Trophoblast cell (in vitro differentiated cells and primary cell): ENCODE measurements around the gene CAMSAP1.

Source experiments
- DNase-seq, 2 donors: peaks; one replicate each; pipeline ENCODE4 v3.0.0-alpha.2; 2016
- H2AFZ ChIP-seq: 2 replicates; pipeline ENCODE4 v1.6.1; 2013; ENCODE audit warnings: low read length, moderate library complexity, mild to moderate bottlenecking; ENCODE audit not compliant: insufficient read depth, poor library complexity
- H2AK5ac ChIP-seq: 2 replicates; pipeline ENCODE4 v1.6.1; 2013; ENCODE audit warnings: mild to moderate bottlenecking, low read length
- H2BK120ac ChIP-seq: 2 replicates; pipeline ENCODE4 v1.6.1; 2013; ENCODE audit warnings: low read length, mild to moderate bottlenecking, moderate library complexity; ENCODE audit not compliant: insufficient read depth, poor library complexity
- H2BK12ac ChIP-seq: 2 replicates; pipeline ENCODE4 v1.6.1; 2013; ENCODE audit warnings: mild to moderate bottlenecking, low read length, moderate library complexity
- H2BK5ac ChIP-seq: 2 replicates; pipeline ENCODE4 v1.6.1; 2013; ENCODE audit warnings: low read length, low read depth, moderate library complexity, mild to moderate bottlenecking; ENCODE audit not compliant: poor library complexity
- H3K14ac ChIP-seq: 2 replicates; pipeline ENCODE4 v1.6.1; 2013; ENCODE audit warnings: mild to moderate bottlenecking, low read length
- H3K18ac ChIP-seq: 2 replicates; pipeline ENCODE4 v1.6.1; 2013; ENCODE audit warnings: mild to moderate bottlenecking, low read length
- H3K23ac ChIP-seq: 2 replicates; pipeline ENCODE4 v1.6.1; 2013; ENCODE audit warnings: low read length
- H3K27ac ChIP-seq: 2 replicates; pipeline ENCODE4 v1.5.1; 2013; ENCODE audit warnings: low read depth, mild to moderate bottlenecking, inconsistent platforms, low read length, moderate library complexity
- H3K27me3 ChIP-seq: 2 replicates; pipeline ENCODE4 v1.6.1; 2013; ENCODE audit warnings: inconsistent platforms, mild to moderate bottlenecking, low read length, moderate library complexity; ENCODE audit not compliant: insufficient read depth
- H3K36me3 ChIP-seq, 2 experiments: 1 replicate in 1 of 2; 2 replicates in 1 of 2; pipeline ENCODE4 v1.6.1; 2013; ENCODE audit warnings: low read length in 2 of 2, mild to moderate bottlenecking in 2 of 2, moderate library complexity in 1 of 2; ENCODE audit not compliant: insufficient read depth in 2 of 2, control insufficient read depth in 1 of 2
- H3K4ac ChIP-seq: 2 replicates; pipeline ENCODE4 v1.6.1; 2013; ENCODE audit warnings: low read depth, mild to moderate bottlenecking, low read length, moderate library complexity
- H3K4me1 ChIP-seq, 2 experiments: 1 replicate in 1 of 2; 2 replicates in 1 of 2; pipeline ENCODE4 v1.6.1; 2013; ENCODE audit warnings: low read length in 2 of 2, mild to moderate bottlenecking in 2 of 2, moderate library complexity in 1 of 2; ENCODE audit not compliant: insufficient read depth in 2 of 2, control insufficient read depth in 1 of 2
- H3K4me2 ChIP-seq: 2 replicates; pipeline ENCODE4 v1.6.1; 2013; ENCODE audit warnings: inconsistent platforms, mild to moderate bottlenecking, low read length, moderate library complexity
- H3K4me3 ChIP-seq: 2 replicates; pipeline ENCODE4 v1.5.1; 2013; ENCODE audit warnings: mild to moderate bottlenecking, low read depth, low read length, inconsistent platforms
- H3K79me1 ChIP-seq: one replicate; pipeline ENCODE4 v1.6.1; 2013; ENCODE audit warnings: low read length
- H3K79me2 ChIP-seq: 2 replicates; pipeline ENCODE4 v1.6.1; 2013; ENCODE audit warnings: low read length, mild to moderate bottlenecking; ENCODE audit not compliant: control insufficient read depth, insufficient read depth, poor library complexity
- H3K9ac ChIP-seq: 2 replicates; pipeline ENCODE4 v1.6.1; 2013; ENCODE audit warnings: mild to moderate bottlenecking, low read length
- H3K9me3 ChIP-seq: 2 replicates; pipeline ENCODE4 v1.6.1; 2013; ENCODE audit warnings: low read depth, mild to moderate bottlenecking, control low read depth, inconsistent platforms, low read length; ENCODE audit not compliant: insufficient read depth
- H4K12ac ChIP-seq: 2 replicates; pipeline ENCODE4 v1.6.1; 2013; ENCODE audit warnings: low read depth, mild to moderate bottlenecking, low read length, moderate library complexity
- H4K8ac ChIP-seq: 2 replicates; pipeline ENCODE4 v1.6.1; 2013; ENCODE audit warnings: low read depth, mild to moderate bottlenecking, low read length, moderate library complexity
- H4K91ac ChIP-seq: one replicate; pipeline ENCODE4 v1.6.1; 2013; ENCODE audit warnings: low read depth, mild to moderate bottlenecking, low read length, moderate library complexity
- WGBS: extraction: QIAGEN DNeasy Blood & Tissue Kit; methylation state at CpG from one replicate; pipeline ENCODE4 v1.1.7; 2013; ENCODE audit warnings: missing lambda C conversion rate; ENCODE audit not compliant: insufficient read length, insufficient coverage; ENCODE audit errors: extremely low coverage; 5-methylcytosine and 5-hydroxymethylcytosine counted together

The CAMSAP1 gene

GRCh38 chr9:135933114-135933513 is 25.8 kb upstream of the CAMSAP1 start:
- no peaks in the 10 kb centered on the region for H3K79me2 ChIP-seq
- H4K8ac ChIP-seq, result no peak overlapping the region
- H3K23ac ChIP-seq, result no peak overlapping the region
- no peak overlapping the region for H3K14ac ChIP-seq
- H3K79me1 ChIP-seq, result no peaks in the 10 kb centered on the region
- no peak overlapping the region for H3K4me3 ChIP-seq
- no peak overlapping the region for H3K4me2 ChIP-seq
- H3K4ac ChIP-seq, result no peak overlapping the region
- no peak overlapping the region for H4K91ac ChIP-seq
- H4K12ac ChIP-seq, result no peak overlapping the region
- no peaks in the 10 kb centered on the region for H3K27me3 ChIP-seq
- no peaks in the 10 kb centered on the region for H3K4me1 ChIP-seq
- H2AFZ ChIP-seq, result no peak overlapping the region
- no peak overlapping the region for H2BK12ac ChIP-seq
- DNase-seq, result no peak
- no peak overlapping the region for H3K18ac ChIP-seq
- H3K9ac ChIP-seq, result no peak overlapping the region
- no peak overlapping the region for H3K27ac ChIP-seq
- no peak overlapping the region for H2BK5ac ChIP-seq
- H2AK5ac ChIP-seq, result no peak overlapping the region
- H3K9me3 ChIP-seq, result peaks cover 2% of the 10 kb centered on the region
- H2BK120ac ChIP-seq, result no peak overlapping the region
- H3K36me3 ChIP-seq, result peaks cover 41 to 51% of the 10 kb centered on the region in 2 experiments
- no CpG with 5 or more reads among the region's 13 CpGs for WGBS

DNA sequence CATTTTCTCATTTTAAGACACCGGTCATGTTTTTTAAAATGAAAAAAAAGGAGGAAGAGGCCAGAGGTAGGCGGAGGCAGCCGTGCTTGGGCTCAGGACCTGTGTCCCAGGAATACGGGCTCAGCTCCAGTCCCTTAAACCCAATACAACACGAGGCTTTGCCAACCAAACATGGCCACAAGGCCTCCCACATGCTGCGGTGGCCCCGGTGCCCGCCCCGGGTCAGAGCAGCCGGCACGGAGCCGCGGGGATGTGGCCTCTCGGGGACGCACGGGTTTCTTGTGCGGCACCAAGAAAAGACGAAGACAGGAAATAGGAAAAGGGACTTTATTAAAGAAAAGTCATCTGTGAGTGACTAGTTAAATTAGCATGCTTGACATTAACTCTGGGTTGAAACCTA is 25.3 kb upstream of the CAMSAP1 start:
- H3K27me3 ChIP-seq, result no peaks in the 10 kb centered on the region
- no peak overlapping the region for H3K23ac ChIP-seq
- no CpG with 5 or more reads among the region's 18 CpGs for WGBS
- H3K9me3 ChIP-seq, result peaks cover 2% of the 10 kb centered on the region
- H3K27ac ChIP-seq, result no peak overlapping the region
- H2BK12ac ChIP-seq, result no peak overlapping the region
- H3K4me1 ChIP-seq, result no peaks in the 10 kb centered on the region
- H4K12ac ChIP-seq, result no peak overlapping the region
- no peak overlapping the region for H3K4me3 ChIP-seq
- no peak overlapping the region for H2AK5ac ChIP-seq
- no peak overlapping the region for H2AFZ ChIP-seq
- H3K79me2 ChIP-seq, result no peaks in the 10 kb centered on the region
- no peak overlapping the region for H3K9ac ChIP-seq
- no peak overlapping the region for H3K14ac ChIP-seq
- no peak overlapping the region for H2BK5ac ChIP-seq
- peaks cover 36 to 48% of the 10 kb centered on the region in 2 experiments for H3K36me3 ChIP-seq
- no peak overlapping the region for H3K4me2 ChIP-seq
- H3K79me1 ChIP-seq, result no peaks in the 10 kb centered on the region
- no peak for DNase-seq
- no peak overlapping the region for H3K18ac ChIP-seq
- H2BK120ac ChIP-seq, result no peak overlapping the region
- no peak overlapping the region for H4K8ac ChIP-seq
- no peak overlapping the region for H3K4ac ChIP-seq
- no peak overlapping the region for H4K91ac ChIP-seq

DNA sequence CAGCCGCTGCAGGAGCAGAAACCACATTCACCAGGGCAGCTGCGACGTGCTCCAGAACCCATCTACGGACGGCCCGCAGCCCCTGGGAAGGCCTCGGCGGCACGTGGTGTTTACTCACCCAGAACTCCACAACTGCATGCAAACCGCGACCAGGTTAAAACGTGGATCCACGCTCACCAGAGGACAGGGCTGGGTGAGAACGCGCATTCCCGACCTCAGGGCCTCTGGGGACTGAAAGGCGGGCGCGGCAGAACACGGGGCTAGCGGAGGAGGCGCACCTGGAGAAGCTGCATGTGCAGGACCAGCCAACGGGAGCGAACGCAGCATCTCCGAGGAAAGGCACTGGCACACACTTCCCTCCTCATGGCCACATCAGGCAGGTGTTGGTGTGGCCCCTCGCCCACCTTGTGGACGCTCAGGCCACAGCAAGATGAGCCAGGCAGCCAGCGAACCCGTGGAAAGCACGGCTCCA is 24.0 kb upstream of the CAMSAP1 start:
- no peaks in the 10 kb centered on the region for H3K79me1 ChIP-seq
- H3K27me3 ChIP-seq, result no peaks in the 10 kb centered on the region
- no peak overlapping the region for H2BK12ac ChIP-seq
- no peak overlapping the region for H3K4ac ChIP-seq
- H3K18ac ChIP-seq, result no peak overlapping the region
- no peak overlapping the region for H2AFZ ChIP-seq
- no peak overlapping the region for H3K9ac ChIP-seq
- no peak for DNase-seq
- no peak overlapping the region for H3K23ac ChIP-seq
- no peak overlapping the region for H3K27ac ChIP-seq
- H2AK5ac ChIP-seq, result no peak overlapping the region
- H3K4me1 ChIP-seq, result no peaks in the 10 kb centered on the region
- peaks cover 2% of the 10 kb centered on the region for H3K9me3 ChIP-seq
- H3K79me2 ChIP-seq, result no peaks in the 10 kb centered on the region
- no peak overlapping the region for H4K91ac ChIP-seq
- H2BK5ac ChIP-seq, result no peak overlapping the region
- no peak overlapping the region for H4K12ac ChIP-seq
- no peak overlapping the region for H3K4me2 ChIP-seq
- H3K36me3 ChIP-seq, result peaks cover 33 to 44% of the 10 kb centered on the region in 2 experiments
- no peak overlapping the region for H2BK120ac ChIP-seq
- no peak overlapping the region for H3K4me3 ChIP-seq
- H3K14ac ChIP-seq, result no peak overlapping the region
- no CpG with 5 or more reads among the region's 31 CpGs for WGBS
- no peak overlapping the region for H4K8ac ChIP-seq

DNA sequence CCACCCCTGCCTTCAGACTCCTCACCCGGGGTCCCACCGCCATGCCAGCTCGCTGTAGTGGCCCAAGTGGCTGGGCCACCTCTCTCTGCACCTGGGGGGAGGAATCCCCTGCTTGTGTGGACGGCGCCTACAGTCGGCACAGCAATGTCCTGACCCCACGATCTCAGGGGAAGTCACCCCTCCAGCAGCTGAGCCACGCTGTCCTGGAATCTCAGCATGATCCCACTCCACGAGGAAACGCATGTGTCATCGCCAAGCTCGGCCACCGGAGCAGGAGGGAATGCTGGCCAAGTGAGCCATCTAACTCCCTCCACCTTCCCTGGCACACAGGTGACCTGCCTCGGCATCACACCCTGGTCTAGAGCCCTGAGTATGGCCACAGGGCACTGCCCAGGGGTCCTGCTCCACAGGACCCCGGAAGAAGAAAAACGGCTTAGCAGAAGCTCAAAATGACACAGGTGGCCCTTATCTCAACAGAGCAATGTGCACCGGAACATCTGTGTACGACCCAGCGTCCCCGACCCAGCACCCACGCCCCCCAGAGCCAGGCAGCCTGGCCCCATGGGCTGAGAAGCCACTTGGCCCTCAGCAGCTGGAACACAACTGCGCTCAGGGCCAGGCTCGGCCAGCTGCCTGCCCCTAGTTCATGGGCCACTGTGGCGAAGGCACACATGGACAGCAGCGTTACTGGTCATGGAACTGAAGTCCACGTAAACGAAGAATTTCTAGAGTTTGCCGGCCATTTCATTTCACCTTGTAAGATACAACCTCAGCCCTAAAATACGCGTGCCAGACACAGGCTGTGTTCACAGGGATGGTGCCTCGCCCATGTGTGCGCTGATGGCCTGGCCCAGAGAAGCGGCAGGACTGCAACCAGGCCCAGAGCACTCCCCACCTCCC is 23.4 kb upstream of the CAMSAP1 start:
- Histone ChIP-seq H3K36me3 (peaks cover 32 to 45% of the 10 kb centered on the region in 2 experiments), H3K4me2 (no peak overlapping the region), H4K12ac (no peak overlapping the region), H3K4me1 (no peaks in the 10 kb centered on the region), H3K27ac (no peak overlapping the region), H3K79me2 (no peaks in the 10 kb centered on the region), H3K4me3 (no peak overlapping the region), H3K9me3 (peaks cover 2% of the 10 kb centered on the region), H3K79me1 (no peaks in the 10 kb centered on the region), H2BK12ac (no peak overlapping the region), H3K27me3 (no peaks in the 10 kb centered on the region), H3K23ac (no peak overlapping the region), H2BK5ac (no peak overlapping the region), H4K91ac (no peak overlapping the region), H2AFZ (no peak overlapping the region), H3K4ac (no peak overlapping the region), H3K9ac (no peak overlapping the region), H2AK5ac (no peak overlapping the region), H3K14ac (no peak overlapping the region), H4K8ac (no peak overlapping the region), H2BK120ac (no peak overlapping the region), H3K18ac (no peak overlapping the region)
- no CpG with 5 or more reads among the region's 33 CpGs for WGBS
- DNase-seq, result no peak
